SK-N-MC (cell line): ENCODE results near the gene UNG.
A peak's percentile ranks its signal among the peaks of the same experiment; 100 is the strongest.

ENCODE experiments used
- DNase-seq: peaks from one replicate; pipeline ENCODE4 v3.0.0-alpha.2; 2011; ENCODE audit warnings: low read depth, low spot score
- H3K27ac ChIP-seq: fragments of 200-600 bp; sonication (generic); 2 replicates; pipeline ENCODE4 v1.5.1; 2016; ENCODE audit warnings: mixed run types
- H3K36me3 ChIP-seq: fragments of 200-600 bp; sonication (generic); 2 replicates; pipeline ENCODE4 v1.6.1; 2017; ENCODE audit warnings: antibody characterized with exemption, low read length, mixed read lengths; ENCODE audit not compliant: insufficient read depth
- H3K4me3 ChIP-seq: fragments of 200-600 bp; sonication (generic); 2 replicates; pipeline ENCODE4 v1.5.1; 2016
- H3K9ac ChIP-seq: fragments of 200-600 bp; sonication (generic); 2 replicates; pipeline ENCODE4 v1.8.0; 2017; ENCODE audit warnings: mixed run types, mixed read lengths; ENCODE audit not compliant: insufficient read length
- H3K9me3 ChIP-seq: fragments of 200-600 bp; sonication (generic); 2 replicates; pipeline ENCODE4 v1.6.1; 2017; ENCODE audit warnings: low read depth, mild to moderate bottlenecking, antibody characterized with exemption, low read length, moderate library complexity, mixed read lengths
- EZH2 ChIP-seq: fragments of 200-600 bp; sonication (generic); IDR thresholded peaks from one replicate; pipeline ENCODE4 v1.6.1; 2017; ENCODE audit warnings: antibody characterized with exemption
- FOXP2 ChIP-seq: optimal IDR thresholded peaks from 2 replicates; pipeline ENCODE3; 2011; ENCODE audit warnings: mild to moderate bottlenecking, moderate library complexity; ENCODE audit not compliant: insufficient read depth; ENCODE audit errors: extremely low read length, control extremely low read depth
- POLR2AphosphoS5 ChIP-seq: IDR thresholded peaks from 2 replicates; pipeline ENCODE4 v1.6.1; 2012; ENCODE audit warnings: mild to moderate bottlenecking, low read depth, low read length, borderline replicate concordance

Gene UNG

DNA sequence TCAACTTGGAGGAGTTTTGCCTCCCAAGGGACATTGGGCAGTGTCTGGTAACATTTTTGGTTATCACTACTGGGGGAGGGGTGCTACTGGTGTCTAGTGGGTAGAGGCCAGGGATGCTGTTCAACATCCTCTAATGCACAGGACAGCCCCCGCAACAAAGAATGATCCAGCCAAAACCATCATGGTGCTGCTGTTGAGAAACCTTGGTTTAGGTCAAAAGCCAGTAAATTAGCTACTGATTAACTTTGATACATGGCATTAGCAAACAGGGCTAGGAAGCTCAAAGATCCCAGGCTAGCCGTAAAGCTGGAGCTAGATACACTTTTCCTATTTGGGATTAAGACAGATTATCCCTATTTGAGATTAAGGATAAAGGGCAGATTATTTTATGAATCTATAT is 13.0 kb upstream of the UNG start:
- Histone ChIP-seq H3K36me3 (peaks cover 68% of the 10 kb centered on the region), H3K4me3 (no peak overlapping the region), H3K9ac (no peak overlapping the region), H3K9me3 (no peaks in the 10 kb centered on the region), H3K27ac (no peak overlapping the region)
- no peak for TF ChIP-seq FOXP2
- no peak for TF ChIP-seq POLR2AphosphoS5
- TF ChIP-seq EZH2, result no peak
- no peak for DNase-seq

GRCh38 chr12:109085590-109085989 is 11.8 kb upstream of the UNG start:
- H3K36me3 ChIP-seq, result peaks cover 78% of the 10 kb centered on the region
- H3K9ac ChIP-seq, result no peak overlapping the region
- TF ChIP-seq FOXP2, result no peak
- TF ChIP-seq POLR2AphosphoS5, result no peak; the same call in 1 of the 2 replicates
- TF ChIP-seq EZH2, result no peak

GRCh38 chr12:109087250-109087649 is 10.1 kb upstream of the UNG start:
- DNase-seq, result no peak
- TF ChIP-seq POLR2AphosphoS5 (no peak), EZH2 (no peak), FOXP2 (no peak)
- Histone ChIP-seq H3K9ac (no peak overlapping the region), H3K27ac (no peak overlapping the region), H3K9me3 (no peaks in the 10 kb centered on the region), H3K4me3 (no peak overlapping the region), H3K36me3 (peaks cover 82% of the 10 kb centered on the region)

More at GRCh38 chr12:109085590-109085989, 11.8 kb upstream of the UNG start:
- H3K27ac ChIP-seq, result no peak overlapping the region
- no peak for DNase-seq
- no peaks in the 10 kb centered on the region for H3K9me3 ChIP-seq
- H3K4me3 ChIP-seq, result no peak overlapping the region

DNA sequence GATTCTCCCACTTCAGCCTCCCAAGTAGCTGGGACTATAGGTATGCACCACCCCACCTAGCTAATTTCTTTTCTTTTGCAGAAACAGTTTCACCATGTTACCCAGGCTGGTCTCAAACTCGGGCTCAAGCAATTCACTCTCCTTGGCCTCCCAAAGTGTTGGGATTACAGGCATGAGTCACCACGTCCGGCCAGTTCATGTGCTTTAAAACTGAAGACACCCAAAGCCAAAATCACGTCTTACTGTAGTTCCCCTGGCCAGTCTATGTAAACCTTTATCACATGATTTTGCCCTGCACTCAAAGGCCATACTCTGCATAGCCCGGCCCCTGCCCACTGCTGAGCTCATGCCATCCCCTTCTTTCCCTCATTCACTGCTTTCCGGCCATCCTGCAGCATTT is 8.6 kb upstream of the UNG start:
- DNase-seq, result no peak
- TF ChIP-seq POLR2AphosphoS5, result no peak
- no peak for TF ChIP-seq EZH2
- TF ChIP-seq FOXP2, result no peak
- no peak overlapping the region for H3K4me3 ChIP-seq
- no peaks in the 10 kb centered on the region for H3K9me3 ChIP-seq
- H3K9ac ChIP-seq, result no peak overlapping the region
- peaks cover 67% of the 10 kb centered on the region for H3K36me3 ChIP-seq
- H3K27ac ChIP-seq, result no peak overlapping the region

- H3K27ac ChIP-seq, result no peak overlapping the region
Measured at GRCh38 chr12:109089683-109090082, 7.7 kb upstream of the UNG start.

GRCh38 chr12:109092497-109093021 is 4.8 kb upstream of the UNG start:
- Histone ChIP-seq H3K27ac (peak overlapping the region; percentile 7; the same call in 1 of the 2 replicates), H3K36me3 (peaks cover 43% of the 10 kb centered on the region), H3K9ac (peak overlapping the region; percentile 78), H3K4me3 (peak overlapping the region; percentile 77), H3K9me3 (no peaks in the 10 kb centered on the region)
- no peak for DNase-seq
- TF ChIP-seq POLR2AphosphoS5, result no peak
- TF ChIP-seq FOXP2, result no peak
- no peak for TF ChIP-seq EZH2

More at GRCh38 chr12:109089683-109090082, 7.7 kb upstream of the UNG start:
- H3K36me3 ChIP-seq, result peaks cover 67% of the 10 kb centered on the region
- H3K4me3 ChIP-seq, result no peak overlapping the region
- no peak for DNase-seq
- H3K9ac ChIP-seq, result no peak overlapping the region
- TF ChIP-seq POLR2AphosphoS5, result no peak
- TF ChIP-seq FOXP2, result no peak
- no peak for TF ChIP-seq EZH2
- no peaks in the 10 kb centered on the region for H3K9me3 ChIP-seq

DNA sequence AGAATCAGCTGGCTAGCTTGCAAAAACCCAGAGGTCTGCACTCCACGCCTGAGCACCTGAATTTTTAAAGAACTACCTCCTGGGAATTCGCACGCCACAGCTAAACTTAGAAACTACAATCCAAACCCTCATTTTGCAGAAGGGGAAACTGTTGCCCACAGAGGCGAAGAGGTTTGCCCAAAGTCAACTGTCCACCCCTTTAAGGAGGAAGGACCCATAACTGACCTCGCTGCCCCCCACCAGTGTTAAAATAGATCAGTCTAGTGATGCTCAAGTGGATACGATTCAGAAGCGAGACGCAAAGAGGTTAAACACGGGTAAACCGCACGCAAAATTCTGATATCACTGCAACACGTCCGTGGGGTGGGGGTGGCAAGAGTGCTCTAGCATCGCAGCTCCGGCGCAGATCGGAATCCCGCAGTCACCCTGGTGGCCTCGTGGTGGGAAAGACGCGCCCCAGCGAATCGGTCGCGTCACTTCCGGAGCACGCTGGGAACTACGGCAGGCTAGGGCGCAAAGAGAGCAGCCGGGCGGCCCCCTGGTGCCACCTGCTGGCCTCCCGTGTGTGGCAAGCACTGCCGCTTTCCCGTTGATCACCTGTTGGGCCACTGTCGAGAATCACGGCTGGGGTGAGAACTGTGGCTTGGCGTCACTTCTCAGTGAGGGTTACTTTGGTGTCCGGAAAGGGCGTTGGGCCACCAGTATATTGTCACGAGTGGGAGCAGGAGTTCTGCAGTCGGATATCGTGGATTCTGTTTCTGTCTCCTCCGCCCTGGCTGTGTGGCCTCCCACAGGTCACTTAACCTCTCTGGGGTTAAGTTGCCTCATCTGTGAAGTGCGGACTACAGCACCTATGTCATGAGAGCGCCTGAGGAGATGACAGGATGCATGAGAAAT is 4.1 kb upstream of the UNG start, which contains the start of gene ALKBH2:
TSS of gene ALKBH2 (minus strand) at position 451 of the 897 bp plus-strand sequence. CDS start 686 bp downstream, outside the sequence.
- Histone ChIP-seq H3K36me3 (peaks cover 36% of the 10 kb centered on the region), H3K27ac (peak within 1 kb of the TSS; percentile 44; the same call in 1 of the 2 replicates), H3K9ac (peak within 1 kb of the TSS; percentile 78), H3K9me3 (no peaks in the 10 kb centered on the region), H3K4me3 (peak within 1 kb of the TSS; percentile 77)
- TF ChIP-seq POLR2AphosphoS5 (peak; percentile 93), FOXP2 (no peak)
- DNase-seq, result no peak

DNA sequence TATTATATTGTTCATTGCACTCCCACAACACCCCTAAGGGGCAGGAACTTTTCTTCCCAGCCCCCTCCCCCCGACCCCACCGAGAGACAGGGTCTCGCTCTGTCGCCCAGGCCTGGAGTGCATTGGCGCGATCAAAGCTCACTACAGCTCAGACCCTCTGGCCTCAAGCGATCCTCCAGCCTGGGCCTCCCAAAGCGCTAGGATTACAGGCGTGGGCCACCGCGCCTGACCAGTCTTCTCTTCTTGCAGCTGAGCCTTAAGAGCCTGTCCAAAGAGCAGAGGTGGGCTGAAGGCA is 310 bp upstream of the UNG start:
- Histone ChIP-seq H3K9ac (peak overlapping the region; percentile 80), H3K27ac (no peak overlapping the region), H3K9me3 (no peaks in the 10 kb centered on the region), H3K4me3 (peak overlapping the region; percentile 87), H3K36me3 (peaks cover 34% of the 10 kb centered on the region)
- peak; percentile 29 for TF ChIP-seq POLR2AphosphoS5
- no peak for TF ChIP-seq FOXP2
- no peak for DNase-seq
